HG03175 (cell line): ENCODE results near the gene ZNF112.

ENCODE experiments used
- ATAC-seq: cut with Tn5 transposase; IDR thresholded peaks from one replicate; pipeline ENCODE4 v1.9.1; 2021; ENCODE audit warnings: mild to moderate bottlenecking, moderate library complexity; ENCODE audit not compliant: unreplicated experiment

Gene ZNF112

GRCh38 chr19:44284968-44285367, 71.5 kb downstream of the ZNF112 start:
- no peak for ATAC-seq

- ATAC-seq: no peak
These were observed 73.6 kb downstream of the ZNF112 start for GRCh38 chr19:44282846-44283245.

DNA sequence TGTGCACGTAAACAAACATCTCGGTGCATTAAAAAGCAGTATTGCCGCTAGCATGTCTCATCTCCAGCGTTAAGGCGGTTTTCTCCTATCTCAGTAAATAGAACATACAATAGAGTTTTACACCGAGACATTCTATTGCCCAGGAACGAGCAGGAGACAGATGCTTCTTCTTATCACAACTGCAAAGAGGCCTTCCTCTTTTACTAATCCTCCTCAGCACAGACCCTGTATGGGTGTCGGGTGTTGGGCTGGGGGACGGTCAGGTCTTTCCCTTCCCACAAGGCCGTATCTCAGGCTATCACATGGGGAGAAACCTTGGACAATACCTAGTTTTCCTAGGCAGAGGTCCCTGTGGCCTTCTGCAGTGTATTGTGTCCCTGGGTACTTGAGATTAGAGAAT, 75.6 kb downstream of the ZNF112 start:
- no peak for ATAC-seq

- no peak for ATAC-seq
These were observed 78.2 kb downstream of the ZNF112 start for GRCh38 chr19:44278181-44278690.

- ATAC-seq: no peak
These were observed 79.1 kb downstream of the ZNF112 start for GRCh38 chr19:44277331-44277730.
